HTR-8/SVneo (cell line): ENCODE data around the gene C1QL2.

Experiments used
- DNase-seq: peaks from one replicate; pipeline ENCODE4 v3.0.0; 2011; ENCODE audit warnings: low spot score, mixed read lengths; ENCODE audit not compliant: insufficient read length
- FAIRE-seq: peaks from 2 replicates; lab custom pipeline; 2011; peaks lifted over from hg19 to GRCh38; lab: Jason Lieb, UNC

C1QL2 gene

GRCh38 chr2:119158563-119159347 is at the start of gene C1QL2:
C1QL2 (minus strand) TSS chr2:119158751; CDS start chr2:119158269, 482 bp downstream.
- FAIRE-seq = no peak
- DNase-seq = no peak

GRCh38 chr2:119207447-119207846 is 48.9 kb upstream of the C1QL2 start:
- FAIRE-seq (no peak), DNase-seq (no peak)

GRCh38 chr2:119206201-119206600 is 47.6 kb upstream of the C1QL2 start:
- no peak for FAIRE-seq
- DNase-seq = no peak

- no peak for FAIRE-seq
- no peak for DNase-seq
Measured at GRCh38 chr2:119205001-119205706, 46.6 kb upstream of the C1QL2 start.

GRCh38 chr2:119204525-119204924 is 46.0 kb upstream of the C1QL2 start:
- no peak for FAIRE-seq
- DNase-seq = no peak

GRCh38 chr2:119202610-119203310 is 44.2 kb upstream of the C1QL2 start:
- DNase-seq (no peak), FAIRE-seq (no peak)

GRCh38 chr2:119201815-119202214 is 43.3 kb upstream of the C1QL2 start:
- DNase-seq (no peak), FAIRE-seq (no peak)

- FAIRE-seq = no peak
Measured at GRCh38 chr2:119198240-119198840, 39.8 kb upstream of the C1QL2 start.

GRCh38 chr2:119197529-119198239 is 39.1 kb upstream of the C1QL2 start:
- no peak for FAIRE-seq
- no peak for DNase-seq

More at GRCh38 chr2:119198240-119198840, 39.8 kb upstream of the C1QL2 start:
- no peak for DNase-seq

- DNase-seq = no peak
- no peak for FAIRE-seq
Measured at GRCh38 chr2:119197126-119197405, 38.5 kb upstream of the C1QL2 start.

- FAIRE-seq (no peak), DNase-seq (no peak)
Measured at GRCh38 chr2:119196301-119197125, 38.0 kb upstream of the C1QL2 start.

- no peak for DNase-seq
- FAIRE-seq = no peak
Measured at GRCh38 chr2:119195887-119196286, 37.3 kb upstream of the C1QL2 start.

GRCh38 chr2:119195001-119195400 is 36.5 kb upstream of the C1QL2 start:
- no peak for FAIRE-seq
- DNase-seq = no peak

- DNase-seq (no peak), FAIRE-seq (no peak)
Measured at GRCh38 chr2:119192893-119193292, 34.3 kb upstream of the C1QL2 start.

- FAIRE-seq = no peak
Measured at GRCh38 chr2:119190321-119191111, 32.0 kb upstream of the C1QL2 start.

GRCh38 chr2:119184512-119184911 is 26.0 kb upstream of the C1QL2 start:
- DNase-seq = no peak
- no peak for FAIRE-seq

More at GRCh38 chr2:119190321-119191111, 32.0 kb upstream of the C1QL2 start:
- DNase-seq = no peak

GRCh38 chr2:119181791-119182445 is 23.4 kb upstream of the C1QL2 start:
- FAIRE-seq = no peak
- no peak for DNase-seq

GRCh38 chr2:119181391-119181790 is 22.8 kb upstream of the C1QL2 start:
- DNase-seq (no peak), FAIRE-seq (no peak)
